Activated B cell treated with CpG ODN at 0.5 μM for 24 hours (primary cell): ENCODE results near the gene ASCC1. TPM values are rescaled to one million over a fixed set of nuclear protein-coding genes. Genes with fewer than 3 reads are reported as not detected.
A peak's percentile ranks its signal among the peaks of the same experiment; 100 is the strongest.

Experiments
- ATAC-seq: fragments of 200-7000 bp; cut with Tn5 transposase; one replicate; pipeline ENCODE4 v1.10.0; 2021; ENCODE audit warnings: low read depth, mild to moderate bottlenecking, moderate library complexity
- CTCF ChIA-PET: fragments of 350-600 bp; sonication (Branson Sonifier 250); formaldehyde crosslinking; loops from one replicate; lab custom pipeline; 2021; ENCODE audit warnings: antibody characterized with exemption; lab: Charles Lee
- POLR2A ChIA-PET: fragments of 350-600 bp; sonication (Branson Sonifier 250); formaldehyde crosslinking; loops from one replicate; lab custom pipeline; 2021; ENCODE audit warnings: antibody characterized with exemption; lab: Charles Lee
- DNase-seq: peaks from one replicate; pipeline ENCODE4 v3.0.0; 2022
- H3K27ac Mint-ChIP-seq: one replicate; pipeline ENCODE4 v1.8.0; 2020; ENCODE audit warnings: mixed read lengths
- H3K27me3 Mint-ChIP-seq: one replicate; pipeline ENCODE4 v1.8.0; 2021; ENCODE audit warnings: mixed read lengths
- H3K36me3 Mint-ChIP-seq: one replicate; pipeline ENCODE4 v1.8.0; 2021; ENCODE audit warnings: low read depth, mixed read lengths
- H3K4me1 Mint-ChIP-seq: one replicate; pipeline ENCODE4 v1.8.0; 2021; ENCODE audit warnings: mixed read lengths
- H3K4me3 Mint-ChIP-seq: one replicate; pipeline ENCODE4 v1.8.0; 2020; ENCODE audit warnings: mild to moderate bottlenecking, mixed read lengths
- H3K9me3 Mint-ChIP-seq: one replicate; pipeline ENCODE4 v1.8.0; 2020; ENCODE audit warnings: mixed read lengths
- intact Hi-C: fragments of 100-400 bp; cut with micrococcal nuclease; formaldehyde crosslinking; loops from one replicate; pipeline ENCODE4 v1.15.1; 2024
- total RNA-seq: library from RNA; stranded (reverse); gene quantifications from 2 replicates; pipeline ENCODE4 v1.2.3, GENCODE V29; 2022
- TF ChIP-seq, protein P1 (sequence below): fragments of 200-600 bp; IDR thresholded peaks from one replicate; pipeline ENCODE4 v1.8.0; 2022; ENCODE audit warnings: antibody characterized with exemption, mild to moderate bottlenecking

ASCC1 gene
- total RNA-seq, 1 donor from 2014 or later, result 42.6 TPM

DNA sequence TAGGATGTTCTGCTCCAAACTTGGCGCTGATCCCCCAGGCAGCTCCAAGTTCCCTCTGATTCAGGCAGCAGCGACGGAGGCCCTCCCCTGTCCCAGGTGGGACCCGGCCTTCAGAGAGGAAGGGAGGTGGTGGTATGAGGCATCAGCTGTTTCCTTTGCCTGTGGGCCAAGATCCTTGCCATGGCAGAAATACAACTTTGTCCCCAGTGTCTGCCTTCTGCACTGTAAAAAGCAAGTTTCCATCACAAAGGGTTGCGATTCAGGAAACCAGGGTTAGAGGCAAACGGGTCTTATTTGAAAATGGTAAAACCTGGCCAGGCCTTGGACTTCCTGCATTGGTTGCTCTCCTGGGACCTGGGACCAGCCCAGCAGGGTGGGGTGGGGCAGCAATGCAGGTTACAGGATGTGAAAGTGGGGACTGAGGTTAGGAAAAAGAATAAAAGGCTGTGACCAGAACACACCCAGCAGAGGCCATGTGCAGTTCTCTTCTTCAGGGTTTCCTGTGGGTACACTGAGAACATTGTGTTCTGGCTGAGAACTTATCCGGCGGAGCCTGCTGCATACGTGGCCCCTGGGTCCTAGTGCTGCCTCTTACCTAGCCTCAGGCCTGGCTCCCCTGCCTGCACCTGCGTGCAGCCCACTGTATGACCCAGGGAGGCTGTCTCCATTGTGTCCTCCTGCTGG is 32.5 kb upstream of the ASCC1 start:
- DNase-seq, result peak; percentile 54
- intact Hi-C loops, result loop anchor here (1.0 kb wide), 7 partner anchors 13 to 87 kb away; partner anchors contain the start of gene DDIT4

DNA sequence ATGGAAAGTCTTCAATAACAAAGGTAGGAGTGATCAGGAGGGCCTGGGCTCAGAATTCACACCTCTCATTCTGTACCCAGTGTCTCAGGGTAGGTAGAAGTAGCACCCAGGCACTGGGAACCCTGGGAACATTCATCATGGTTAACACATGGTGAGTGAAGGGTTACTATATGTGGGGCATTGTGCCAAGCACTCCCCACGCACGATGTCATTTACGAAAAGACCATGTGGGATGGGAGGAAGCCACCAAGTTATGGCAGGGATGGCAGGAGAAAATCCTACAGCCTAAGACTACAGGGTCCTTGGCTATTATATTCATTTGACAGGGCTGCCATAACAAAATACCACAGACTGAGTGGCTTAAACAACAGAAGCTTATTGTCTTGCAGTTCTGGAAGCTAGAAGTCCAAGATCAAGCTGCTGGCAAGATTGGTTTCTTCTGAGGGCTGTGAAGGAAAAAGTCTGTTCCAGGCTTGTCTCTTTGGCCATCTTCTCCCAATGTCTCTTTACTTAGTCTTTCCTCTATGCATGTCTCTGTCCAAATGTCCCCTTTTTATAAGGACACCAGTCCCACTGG is 30.0 kb upstream of the ASCC1 start:
- POLR2A ChIA-PET, result interaction anchor here (0.6 to 10.7 kb wide), 11 partner anchors 8 to 89 kb away, joined by 3 to 155 read pairs (median 20); partner anchors contain the start of genes ANAPC16, ASCC1 and DDIT4
- TF ChIP-seq, protein P1, sequence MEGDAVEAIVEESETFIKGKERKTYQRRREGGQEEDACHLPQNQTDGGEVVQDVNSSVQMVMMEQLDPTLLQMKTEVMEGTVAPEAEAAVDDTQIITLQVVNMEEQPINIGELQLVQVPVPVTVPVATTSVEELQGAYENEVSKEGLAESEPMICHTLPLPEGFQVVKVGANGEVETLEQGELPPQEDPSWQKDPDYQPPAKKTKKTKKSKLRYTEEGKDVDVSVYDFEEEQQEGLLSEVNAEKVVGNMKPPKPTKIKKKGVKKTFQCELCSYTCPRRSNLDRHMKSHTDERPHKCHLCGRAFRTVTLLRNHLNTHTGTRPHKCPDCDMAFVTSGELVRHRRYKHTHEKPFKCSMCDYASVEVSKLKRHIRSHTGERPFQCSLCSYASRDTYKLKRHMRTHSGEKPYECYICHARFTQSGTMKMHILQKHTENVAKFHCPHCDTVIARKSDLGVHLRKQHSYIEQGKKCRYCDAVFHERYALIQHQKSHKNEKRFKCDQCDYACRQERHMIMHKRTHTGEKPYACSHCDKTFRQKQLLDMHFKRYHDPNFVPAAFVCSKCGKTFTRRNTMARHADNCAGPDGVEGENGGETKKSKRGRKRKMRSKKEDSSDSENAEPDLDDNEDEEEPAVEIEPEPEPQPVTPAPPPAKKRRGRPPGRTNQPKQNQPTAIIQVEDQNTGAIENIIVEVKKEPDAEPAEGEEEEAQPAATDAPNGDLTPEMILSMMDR, result no peak
- intact Hi-C loops, result no loop called here

More for the DNA sequence above, 32.5 kb upstream of the ASCC1 start:
- Mint-ChIP-seq H3K27me3 (no peaks in the 10 kb centered on the region), H3K4me1 (peaks cover 85% of the 10 kb centered on the region), H3K4me3 (peak overlapping the region; percentile 74), H3K27ac (peak overlapping the region; percentile 97), H3K36me3 (no peaks in the 10 kb centered on the region), H3K9me3 (no peaks in the 10 kb centered on the region)
- ATAC-seq, result peak; percentile 78
- ChIA-PET CTCF (interaction anchor here (0.8 to 3.5 kb wide), 8 partner anchors 10 to 91 kb away, joined by 3 to 14 read pairs (median 5); partner anchors contain the start of gene DDIT4), POLR2A (interaction anchor here (0.6 to 10.7 kb wide), 27 partner anchors 8 to 847 kb away, joined by 3 to 155 read pairs (median 7); partner anchors contain the start of genes ANAPC16, ASCC1, DDIT4 and P4HA1)
- TF ChIP-seq, protein P1, result no peak

DNA sequence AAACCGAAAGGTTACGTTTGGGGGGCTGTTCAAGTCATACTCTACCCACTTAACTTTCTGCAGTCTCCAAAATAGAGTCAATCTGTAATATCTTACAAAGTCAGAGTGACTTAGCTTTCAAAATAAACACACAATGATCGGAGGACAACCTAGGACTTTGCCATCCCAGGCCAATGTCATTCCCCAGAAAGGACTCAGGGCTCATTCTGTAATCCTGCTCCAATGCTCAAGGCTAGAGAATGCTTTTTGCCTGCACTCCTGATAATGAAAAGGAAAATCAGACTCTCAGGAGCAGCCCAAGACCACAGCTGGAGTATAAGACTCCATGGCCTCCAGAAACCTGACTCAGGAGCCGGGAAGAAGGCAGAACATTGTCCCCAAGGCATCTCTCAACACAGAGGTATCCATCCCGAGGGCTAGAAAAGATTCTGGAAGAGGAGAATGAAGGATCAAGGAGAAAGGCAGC is 28.5 kb upstream of the ASCC1 start:
- Mint-ChIP-seq H3K27ac (peak overlapping the region; percentile 67), H3K27me3 (no peaks in the 10 kb centered on the region), H3K36me3 (peaks cover 3% of the 10 kb centered on the region), H3K9me3 (no peaks in the 10 kb centered on the region), H3K4me1 (peaks cover 84% of the 10 kb centered on the region), H3K4me3 (no peak overlapping the region)
- CTCF ChIA-PET, result interaction anchor here (1.1 to 1.5 kb wide), 4 partner anchors 21 to 93 kb away, joined by 3 to 4 read pairs (median 3); no protein-coding TSS in a partner anchor
- intact Hi-C loops, result no loop called here
- DNase-seq, result no peak
- TF ChIP-seq, protein P1, result no peak
- POLR2A ChIA-PET, result interaction anchor here (0.6 to 10.7 kb wide), 8 partner anchors 10 to 87 kb away, joined by 3 to 155 read pairs (median 4); partner anchors contain the start of genes ANAPC16, ASCC1 and DDIT4
- ATAC-seq, result no peak

More for the DNA sequence above, 30.0 kb upstream of the ASCC1 start:
- Mint-ChIP-seq H3K27ac (peak overlapping the region; percentile 67), H3K27me3 (no peaks in the 10 kb centered on the region), H3K4me3 (no peak overlapping the region), H3K4me1 (peaks cover 90% of the 10 kb centered on the region), H3K9me3 (no peaks in the 10 kb centered on the region), H3K36me3 (no peaks in the 10 kb centered on the region)
- ATAC-seq (no peak), DNase-seq (no peak)
- CTCF ChIA-PET, result interaction anchor here (1.0 to 1.4 kb wide), 2 partner anchors 15 to 89 kb away, joined by 3 to 7 read pairs; no protein-coding TSS in a partner anchor

DNA sequence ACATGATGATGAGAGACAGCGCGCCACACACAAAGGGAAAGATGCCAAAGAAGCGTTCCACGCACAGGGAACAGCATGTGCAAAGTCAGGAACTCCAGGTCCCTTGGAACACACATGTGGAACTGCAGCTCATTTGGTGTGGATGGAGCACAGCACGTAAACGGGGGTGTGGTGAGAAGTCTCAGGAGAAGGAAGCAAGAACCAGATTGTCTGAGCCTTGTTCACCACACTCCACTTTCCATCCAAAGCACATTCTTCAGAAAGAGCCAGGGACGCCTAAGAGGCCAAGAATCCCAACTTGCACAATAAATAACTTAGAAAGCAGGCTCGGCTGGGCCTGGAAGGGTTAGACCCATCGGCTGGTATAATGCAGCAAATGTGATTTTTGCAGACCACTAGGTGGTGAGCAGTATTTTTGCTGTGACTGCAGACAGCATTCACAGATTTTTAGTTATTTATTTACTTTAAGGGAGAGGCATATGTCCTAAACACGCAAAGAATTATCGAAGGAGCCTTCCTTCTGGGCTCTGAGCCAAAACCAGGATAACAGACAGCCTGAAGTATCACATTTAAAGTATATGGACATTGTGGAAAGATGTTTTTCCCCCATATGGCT is 27.9 kb upstream of the ASCC1 start:
- Mint-ChIP-seq H3K27me3 (no peaks in the 10 kb centered on the region), H3K27ac (peak overlapping the region; percentile 67), H3K4me3 (no peak overlapping the region), H3K4me1 (peaks cover 82% of the 10 kb centered on the region), H3K36me3 (peaks cover 4% of the 10 kb centered on the region), H3K9me3 (no peaks in the 10 kb centered on the region)
- ChIA-PET POLR2A (interaction anchor here (0.5 to 10.7 kb wide), 10 partner anchors 8 to 88 kb away, joined by 3 to 155 read pairs (median 4); partner anchors contain the start of genes ANAPC16, ASCC1 and DDIT4), CTCF (interaction anchor here (1.1 to 1.5 kb wide), 4 partner anchors 20 to 93 kb away, joined by 3 to 4 read pairs (median 4); no protein-coding TSS in a partner anchor)
- DNase-seq (no peak), ATAC-seq (no peak)
- intact Hi-C loops, result no loop called here
- TF ChIP-seq, protein P1, result no peak
